H9 (cell line): Measurements from ENCODE around the gene GIPC1. TPM values are rescaled to one million over a fixed set of nuclear protein-coding genes. Genes with fewer than 3 reads are reported as not detected.

Source experiments
- DNase-seq: peaks from one replicate; pipeline ENCODE4 v3.0.0-alpha.2; 2017
- H2AFZ ChIP-seq: one replicate; pipeline ENCODE4 v1.6.1; 2013; ENCODE audit warnings: mild to moderate bottlenecking, low read length, control low read depth, moderate library complexity
- H2AK5ac ChIP-seq: 2 replicates; pipeline ENCODE4 v1.6.1; 2013; ENCODE audit warnings: low read length, control low read depth, mixed read lengths; ENCODE audit not compliant: insufficient read length
- H2BK120ac ChIP-seq: one replicate; pipeline ENCODE4 v1.6.1; 2013; ENCODE audit warnings: low read depth, mild to moderate bottlenecking, low read length, control low read depth, inconsistent platforms; ENCODE audit not compliant: poor library complexity, severe bottlenecking
- H2BK12ac ChIP-seq: 2 replicates; pipeline ENCODE4 v1.6.1; 2013; ENCODE audit warnings: low read length, control low read depth, mixed read lengths, low read depth; ENCODE audit not compliant: insufficient read length
- H2BK15ac ChIP-seq: 2 replicates; pipeline ENCODE4 v1.6.1; 2013; ENCODE audit warnings: low read depth, low read length, control low read depth
- H2BK20ac ChIP-seq: one replicate; pipeline ENCODE4 v1.6.1; 2013; ENCODE audit warnings: low read depth, mild to moderate bottlenecking, low read length, control low read depth, inconsistent platforms; ENCODE audit not compliant: poor library complexity, severe bottlenecking
- H2BK5ac ChIP-seq: 2 replicates; pipeline ENCODE4 v1.6.1; 2013; ENCODE audit warnings: low read length, control low read depth, mixed read lengths; ENCODE audit not compliant: insufficient read length
- H3K14ac ChIP-seq: 2 replicates; pipeline ENCODE4 v1.6.1; 2013; ENCODE audit warnings: low read length, control low read depth; ENCODE audit not compliant: insufficient read depth
- H3K18ac ChIP-seq: 2 replicates; pipeline ENCODE4 v1.6.1; 2013; ENCODE audit warnings: low read depth, mild to moderate bottlenecking, mixed read lengths, low read length, control low read depth; ENCODE audit not compliant: insufficient read length
- H3K23ac ChIP-seq: 2 replicates; pipeline ENCODE4 v1.6.1; 2013; ENCODE audit warnings: low read length, control low read depth, mixed read lengths, low read depth; ENCODE audit not compliant: insufficient read length
- H3K23me2 ChIP-seq: 2 replicates; pipeline ENCODE4 v1.6.1; 2013; ENCODE audit warnings: low read depth, mild to moderate bottlenecking, mixed read lengths, low read length, control low read depth; ENCODE audit not compliant: insufficient read length, poor library complexity, severe bottlenecking
- H3K27ac ChIP-seq: 2 replicates; pipeline ENCODE4 v1.5.1; 2013; ENCODE audit warnings: low read length, control low read depth, mixed read lengths, low read depth; ENCODE audit not compliant: insufficient read length
- H3K27me3 ChIP-seq: 2 replicates; pipeline ENCODE4 v1.6.1; 2013; ENCODE audit warnings: low read length, control low read depth, inconsistent platforms; ENCODE audit not compliant: insufficient read depth
- H3K4ac ChIP-seq: 2 replicates; pipeline ENCODE4 v1.6.1; 2013; ENCODE audit warnings: low read depth, mild to moderate bottlenecking, control low read depth, inconsistent platforms, low read length, moderate library complexity
- H3K4me1 ChIP-seq: 2 replicates; pipeline ENCODE4 v1.6.1; 2013; ENCODE audit warnings: low read length, control low read depth, inconsistent platforms; ENCODE audit not compliant: insufficient read depth
- H3K4me2 ChIP-seq: 2 replicates; pipeline ENCODE4 v1.6.1; 2013; ENCODE audit warnings: low read length, control low read depth, mixed read lengths; ENCODE audit not compliant: insufficient read length, insufficient read depth
- H3K56ac ChIP-seq: 2 replicates; pipeline ENCODE4 v1.6.1; 2013; ENCODE audit warnings: low read depth, mild to moderate bottlenecking, mixed read lengths, low read length, control low read depth; ENCODE audit not compliant: insufficient read length
- H3K79me1 ChIP-seq: 2 replicates; pipeline ENCODE4 v1.6.1; 2013; ENCODE audit warnings: low read depth, mild to moderate bottlenecking, moderate library complexity, low read length, control low read depth, inconsistent platforms; ENCODE audit not compliant: insufficient read depth, poor library complexity, severe bottlenecking
- H3K79me2 ChIP-seq: 2 replicates; pipeline ENCODE4 v1.6.1; 2013; ENCODE audit warnings: low read length, control low read depth, inconsistent platforms; ENCODE audit not compliant: insufficient read depth
- H3K9ac ChIP-seq: 2 replicates; pipeline ENCODE4 v1.6.1; 2013; ENCODE audit warnings: low read length, control low read depth, mixed read lengths; ENCODE audit not compliant: insufficient read length; ENCODE audit errors: extremely low read depth
- H3K9me3 ChIP-seq: one replicate; pipeline ENCODE4 v1.6.1; 2013; ENCODE audit warnings: low read depth, low read length, inconsistent platforms; ENCODE audit not compliant: control insufficient read depth
- H3T11ph ChIP-seq: one replicate; pipeline ENCODE4 v1.6.1; 2013; ENCODE audit warnings: mild to moderate bottlenecking, low read length, control low read depth, inconsistent platforms
- H4K20me1 ChIP-seq: one replicate; pipeline ENCODE4 v1.6.1; 2013; ENCODE audit not compliant: control insufficient read depth, insufficient read length, insufficient read depth
- H4K5ac ChIP-seq: 2 replicates; pipeline ENCODE4 v1.6.1; 2013; ENCODE audit warnings: low read depth, mild to moderate bottlenecking, mixed read lengths, low read length, control low read depth; ENCODE audit not compliant: insufficient read length
- H4K8ac ChIP-seq: replicated peaks from 2 replicates; pipeline ENCODE4 v1.6.1; 2013; ENCODE audit warnings: low read length, control low read depth, mixed read lengths, low read depth; ENCODE audit not compliant: insufficient read length
- H4K91ac ChIP-seq: 2 replicates; pipeline ENCODE4 v1.6.1; 2013; ENCODE audit warnings: low read depth, mild to moderate bottlenecking, moderate library complexity, mixed read lengths, low read length, control low read depth; ENCODE audit not compliant: insufficient read length
- H3K27ac Mint-ChIP-seq, 3 experiments: 2 replicates in 2 of 3; 3 replicates in 1 of 3; pipeline ENCODE4 v1.8.0; 2020 to 2021; ENCODE audit warnings: mixed read lengths in 3 of 3, mild to moderate bottlenecking in 1 of 3, moderate library complexity in 1 of 3
- H3K27me3 Mint-ChIP-seq: 2 replicates; pipeline ENCODE4 v1.8.0; 2021; ENCODE audit warnings: low read depth, mild to moderate bottlenecking, moderate library complexity, mixed read lengths
- H3K36me3 Mint-ChIP-seq, 3 experiments: 2 replicates in 2 of 3; 3 replicates in 1 of 3; pipeline ENCODE4 v1.8.0; 2020 to 2021; ENCODE audit warnings: low read depth in 3 of 3, mixed read lengths in 3 of 3; ENCODE audit not compliant: insufficient read depth in 1 of 3
- H3K4me1 Mint-ChIP-seq, 2 experiments: 2 replicates each; pipeline ENCODE4 v1.8.0; 2020; ENCODE audit warnings: mixed read lengths in 2 of 2
- H3K4me3 Mint-ChIP-seq, 2 experiments: 2 replicates in 1 of 2; 3 replicates in 1 of 2; pipeline ENCODE4 v1.8.0; 2020 to 2021; ENCODE audit warnings: mild to moderate bottlenecking in 2 of 2, mixed read lengths in 2 of 2, moderate library complexity in 1 of 2
- H3K9me3 Mint-ChIP-seq, 2 experiments: 2 replicates in 1 of 2; 3 replicates in 1 of 2; pipeline ENCODE4 v1.8.0; 2020; ENCODE audit warnings: mild to moderate bottlenecking in 2 of 2, mixed read lengths in 2 of 2, moderate library complexity in 1 of 2
- WGBS: extraction: QIAGEN DNeasy Blood & Tissue Kit; methylation state at CpG from one replicate; pipeline ENCODE4 v1.1.7; 2013; ENCODE audit warnings: missing lambda C conversion rate, low lambda C conversion rate, mixed read lengths; ENCODE audit not compliant: insufficient read length; ENCODE audit errors: extremely low coverage; 5-methylcytosine and 5-hydroxymethylcytosine counted together
- total RNA-seq: library from RNA; stranded (reverse); gene quantifications from 2 replicates; pipeline ENCODE4 v1.2.1, GENCODE V29; 2021
- TF ChIP-seq, protein P1 (sequence below): fragments of 200-600 bp; sonication (generic); conservative IDR thresholded peaks from 3 replicates; pipeline ENCODE4 v1.8.0; 2021; ENCODE audit warnings: antibody characterized with exemption, mild to moderate bottlenecking

Gene GIPC1
- total RNA-seq, 1 experiment from 2014 or later: 70.6 TPM

DNA sequence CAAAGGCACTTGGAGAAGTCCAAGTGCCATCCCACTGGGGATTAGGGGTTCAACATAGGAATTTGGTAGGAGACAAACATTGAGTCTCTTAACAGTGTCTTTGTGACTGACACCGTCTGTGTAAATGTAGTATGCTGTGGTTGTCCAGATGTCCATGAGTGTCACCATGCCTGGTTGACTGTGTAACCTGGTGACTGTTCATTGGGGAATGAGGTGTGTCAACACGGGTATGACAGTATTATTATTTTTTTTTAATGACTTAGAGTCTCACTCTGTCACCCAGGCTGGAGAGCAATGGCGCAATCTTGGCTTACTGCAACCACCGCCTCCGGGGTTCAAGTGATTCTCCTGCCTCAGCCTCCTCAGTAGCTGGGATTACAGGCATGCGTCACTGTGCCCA lies 46.6 kb downstream of the GIPC1 start:
- H2BK5ac ChIP-seq: no peak overlapping the region
- TF ChIP-seq, protein P1, sequence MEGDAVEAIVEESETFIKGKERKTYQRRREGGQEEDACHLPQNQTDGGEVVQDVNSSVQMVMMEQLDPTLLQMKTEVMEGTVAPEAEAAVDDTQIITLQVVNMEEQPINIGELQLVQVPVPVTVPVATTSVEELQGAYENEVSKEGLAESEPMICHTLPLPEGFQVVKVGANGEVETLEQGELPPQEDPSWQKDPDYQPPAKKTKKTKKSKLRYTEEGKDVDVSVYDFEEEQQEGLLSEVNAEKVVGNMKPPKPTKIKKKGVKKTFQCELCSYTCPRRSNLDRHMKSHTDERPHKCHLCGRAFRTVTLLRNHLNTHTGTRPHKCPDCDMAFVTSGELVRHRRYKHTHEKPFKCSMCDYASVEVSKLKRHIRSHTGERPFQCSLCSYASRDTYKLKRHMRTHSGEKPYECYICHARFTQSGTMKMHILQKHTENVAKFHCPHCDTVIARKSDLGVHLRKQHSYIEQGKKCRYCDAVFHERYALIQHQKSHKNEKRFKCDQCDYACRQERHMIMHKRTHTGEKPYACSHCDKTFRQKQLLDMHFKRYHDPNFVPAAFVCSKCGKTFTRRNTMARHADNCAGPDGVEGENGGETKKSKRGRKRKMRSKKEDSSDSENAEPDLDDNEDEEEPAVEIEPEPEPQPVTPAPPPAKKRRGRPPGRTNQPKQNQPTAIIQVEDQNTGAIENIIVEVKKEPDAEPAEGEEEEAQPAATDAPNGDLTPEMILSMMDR: no peak
- H3K36me3 Mint-ChIP-seq: peaks cover 50 to 73% (median 64%) of the 10 kb centered on the region in 3 experiments
- H3K27me3 Mint-ChIP-seq: no peaks in the 10 kb centered on the region; the same call in 1 of the 2 replicates
- no peak for DNase-seq
- no peak overlapping the region for H2AFZ ChIP-seq
- H3K27ac Mint-ChIP-seq: peak overlapping the region in 1 of 3 experiments; percentile 75; a peak in 1 of 7 replicates
- H3K23me2 ChIP-seq: no peaks in the 10 kb centered on the region
- H3T11ph ChIP-seq: no peak overlapping the region
- H3K9me3 ChIP-seq: no peaks in the 10 kb centered on the region
- H3K56ac ChIP-seq: no peak overlapping the region
- no peaks in the 10 kb centered on the region for H3K9me3 Mint-ChIP-seq
- no peak overlapping the region for H3K4me3 Mint-ChIP-seq
- H3K9ac ChIP-seq: no peak overlapping the region
- no peak overlapping the region for H3K14ac ChIP-seq
- no peak overlapping the region for H4K91ac ChIP-seq
- no peak overlapping the region for H2AK5ac ChIP-seq
- no peaks in the 10 kb centered on the region for H3K79me1 ChIP-seq
- H3K79me2 ChIP-seq: no peaks in the 10 kb centered on the region
- peaks cover 0 to 5% of the 10 kb centered on the region in 2 experiments; a peak in 1 of 4 replicates for H3K4me1 Mint-ChIP-seq
- peaks cover 5% of the 10 kb centered on the region for H4K20me1 ChIP-seq
- H3K27ac ChIP-seq: no peak overlapping the region
- H3K4me1 ChIP-seq: no peaks in the 10 kb centered on the region
- no peak overlapping the region for H2BK15ac ChIP-seq
- no peak overlapping the region for H2BK120ac ChIP-seq
- no peak overlapping the region for H3K4ac ChIP-seq
- H3K18ac ChIP-seq: no peak overlapping the region
- no peak overlapping the region for H4K5ac ChIP-seq
- no peak overlapping the region for H2BK20ac ChIP-seq
- H3K27me3 ChIP-seq: no peaks in the 10 kb centered on the region
- H4K8ac ChIP-seq: no peak overlapping the region
- no peak overlapping the region for H3K4me2 ChIP-seq
- no CpG with 5 or more reads among the region's 6 CpGs for WGBS
- no peak overlapping the region for H2BK12ac ChIP-seq
- H3K23ac ChIP-seq: no peak overlapping the region
